HUDEP-2 (cell line): ENCODE results near the gene FMO1.
"Not testable (repeated sequence)": the region's sequence is repeated elsewhere in the genome, so short reads cannot be mapped to it uniquely, and the experiment has no call there.

Experiments
- DNase-seq, 76 experiments: peaks; one replicate each; lab custom pipeline; 2025; ENCODE audit not compliant: unreplicated experiment in 76 of 76; lab: John Stamatoyannopoulos, UW

FMO1 gene

DNA sequence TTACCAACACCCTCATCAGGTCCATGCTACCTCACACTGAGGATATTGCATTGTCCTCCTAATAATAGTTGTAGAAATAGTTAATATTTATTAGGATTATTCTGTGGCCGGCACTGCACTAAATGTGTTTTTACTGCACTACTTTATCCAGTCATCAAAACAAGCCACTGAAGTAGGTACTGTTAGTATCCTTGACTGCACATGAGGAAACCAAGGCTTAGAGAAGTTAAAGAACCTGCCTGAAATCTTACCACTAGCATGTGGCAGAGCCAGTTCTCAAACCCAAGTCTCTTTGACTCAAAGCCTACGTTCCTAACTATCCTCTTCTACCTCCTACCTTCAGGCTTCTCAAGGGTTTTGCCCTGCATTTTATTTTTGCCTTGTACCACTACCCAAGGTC, 30.9 kb downstream of the FMO1 start:
- no peak for DNase-seq

DNA sequence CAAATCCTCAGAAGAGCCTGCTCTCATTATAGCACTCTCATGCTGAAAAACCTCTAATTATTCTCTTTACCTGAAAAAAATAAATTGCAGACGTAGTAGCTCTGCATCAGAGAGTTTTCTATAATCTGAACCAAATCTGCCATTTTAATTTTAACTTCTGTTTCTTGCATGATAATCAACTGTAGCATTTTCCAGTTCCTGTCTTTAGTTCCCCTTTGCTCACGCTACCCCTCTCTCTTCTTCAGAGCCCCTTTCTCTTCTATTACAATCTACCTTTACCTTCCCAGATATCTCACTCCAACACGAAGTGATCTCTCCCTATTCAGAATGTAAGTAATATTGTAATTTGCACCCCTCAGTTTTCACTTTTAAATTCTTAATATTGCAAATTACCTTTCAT, 31.4 kb downstream of the FMO1 start:
- DNase-seq, result no peak

DNA sequence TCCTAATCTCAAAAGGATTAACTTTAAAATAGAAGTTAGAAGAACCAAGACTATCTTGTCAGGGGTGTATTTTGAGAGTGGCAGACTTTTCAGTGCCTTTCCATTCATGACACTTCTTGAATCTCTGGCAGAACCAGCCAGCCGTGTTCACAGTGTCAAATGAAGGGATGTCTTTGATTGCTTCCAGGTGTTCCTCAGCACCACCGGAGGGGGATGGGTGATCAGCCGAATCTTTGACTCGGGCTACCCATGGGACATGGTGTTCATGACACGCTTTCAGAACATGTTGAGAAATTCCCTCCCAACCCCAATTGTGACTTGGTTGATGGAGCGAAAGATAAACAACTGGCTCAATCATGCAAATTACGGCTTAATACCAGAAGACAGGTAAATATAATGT, 32.3 kb downstream of the FMO1 start:
- DNase-seq, result no peak

DNA sequence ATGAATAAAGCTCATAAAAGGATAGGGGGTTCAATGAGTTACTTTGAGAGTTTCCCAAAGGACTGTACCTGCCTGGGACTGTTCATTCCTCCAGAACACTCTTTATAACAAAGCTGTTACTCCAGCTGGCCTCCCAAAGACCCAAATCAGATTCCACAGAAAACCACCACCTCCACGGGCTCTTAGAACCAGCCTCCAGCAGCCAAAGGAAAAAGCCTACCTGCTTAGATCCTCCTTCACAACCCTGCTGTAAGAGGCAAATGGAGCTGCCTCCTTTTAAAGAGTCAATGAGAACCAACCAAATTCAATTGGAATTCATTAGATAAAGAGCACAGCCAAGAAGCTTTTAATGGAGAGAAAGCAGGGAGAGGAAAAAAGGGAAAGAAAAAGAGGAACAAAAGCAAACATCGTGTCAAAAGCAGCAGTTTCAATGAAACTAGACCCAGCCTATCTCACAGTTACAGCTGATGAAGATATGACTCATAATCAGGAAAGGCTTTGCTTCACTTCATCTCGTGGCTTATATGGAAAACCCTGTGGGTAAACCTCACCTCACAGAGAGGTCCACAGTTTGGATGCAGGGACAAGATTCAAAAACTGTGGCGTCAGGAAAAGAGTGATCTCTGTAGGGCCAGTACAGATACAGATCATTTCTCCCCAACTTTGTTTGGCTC, 37.9 kb downstream of the FMO1 start:
- no peak for DNase-seq

DNA sequence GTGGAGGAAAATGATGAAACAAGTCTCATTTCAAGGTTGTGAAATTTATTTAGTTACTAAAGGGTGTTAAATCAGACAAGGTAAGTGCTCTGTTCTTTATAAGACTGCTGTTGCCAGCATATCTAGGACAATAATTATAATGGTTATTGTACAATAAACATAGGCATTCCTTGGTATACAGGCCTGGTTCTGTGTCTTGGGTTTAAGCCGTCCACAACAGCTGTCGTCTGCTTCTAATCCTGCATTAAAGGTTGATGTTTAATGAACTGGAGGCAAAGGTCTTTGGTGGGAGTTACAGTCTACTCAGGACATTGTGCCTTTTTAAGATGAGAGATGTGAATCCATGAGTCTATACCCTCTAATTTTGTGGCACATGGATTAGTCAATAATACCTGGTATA, 42.3 kb downstream of the FMO1 start:
- DNase-seq, result no peak

DNA sequence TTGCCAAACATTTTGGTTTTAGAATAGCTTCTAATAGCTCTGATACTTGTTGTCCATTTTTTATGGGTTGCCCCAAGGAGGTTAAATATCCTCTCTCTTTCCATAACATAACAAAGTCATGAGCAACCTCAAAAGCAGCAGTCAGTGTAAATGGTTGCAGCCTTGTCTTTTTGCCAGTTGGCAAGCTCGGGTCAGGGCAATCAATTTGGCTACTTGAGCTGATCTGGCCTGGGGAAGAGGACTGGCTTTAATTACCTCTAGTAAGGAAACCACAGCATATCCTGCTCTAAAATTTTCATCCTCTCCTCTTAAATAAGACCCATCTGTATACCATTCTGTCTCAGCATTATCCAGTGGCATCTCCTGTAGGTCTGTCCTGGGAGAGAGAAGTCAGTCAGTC, 44.5 kb downstream of the FMO1 start:
- no peak for DNase-seq

DNA sequence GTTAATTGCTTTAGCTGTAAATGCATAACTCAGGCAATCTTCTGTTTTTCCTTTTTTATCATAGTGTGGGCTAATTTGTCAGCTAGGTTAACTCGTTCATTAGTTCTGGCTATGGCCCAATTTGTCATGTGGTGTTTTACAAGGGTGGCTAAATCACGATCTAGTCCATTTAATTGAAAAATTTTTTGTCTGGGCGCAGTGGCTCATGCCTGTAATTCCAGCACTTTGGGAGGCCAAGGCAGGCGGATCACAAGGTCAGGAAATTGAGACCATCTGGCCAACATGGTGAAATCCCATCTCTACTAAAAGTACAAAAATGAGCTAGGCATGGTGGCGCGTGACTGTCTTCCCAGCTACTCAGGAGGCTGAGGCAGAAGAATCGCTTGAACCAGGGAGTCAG, 47.1 kb downstream of the FMO1 start:
- DNase-seq, result not testable (repeated sequence)

DNA sequence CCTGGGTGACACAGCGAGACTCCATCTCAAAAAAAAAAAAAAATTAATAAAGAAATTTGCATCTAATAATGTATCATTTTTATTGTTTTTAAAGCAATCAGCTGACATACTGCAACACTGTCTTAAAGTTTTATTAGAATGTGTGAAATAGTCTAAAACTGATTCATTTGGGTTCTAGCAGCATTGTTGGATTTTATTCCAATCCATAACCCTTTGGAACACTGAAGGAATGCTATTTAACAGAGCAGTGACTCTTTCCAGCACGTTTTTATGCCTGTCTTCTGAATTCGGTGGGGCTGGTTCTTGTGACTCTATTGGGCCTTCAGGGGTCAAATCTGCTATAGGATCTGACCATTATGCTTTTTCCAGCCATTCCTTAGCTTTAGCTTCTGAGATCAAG, 47.5 kb downstream of the FMO1 start:
- DNase-seq, result no peak

DNA sequence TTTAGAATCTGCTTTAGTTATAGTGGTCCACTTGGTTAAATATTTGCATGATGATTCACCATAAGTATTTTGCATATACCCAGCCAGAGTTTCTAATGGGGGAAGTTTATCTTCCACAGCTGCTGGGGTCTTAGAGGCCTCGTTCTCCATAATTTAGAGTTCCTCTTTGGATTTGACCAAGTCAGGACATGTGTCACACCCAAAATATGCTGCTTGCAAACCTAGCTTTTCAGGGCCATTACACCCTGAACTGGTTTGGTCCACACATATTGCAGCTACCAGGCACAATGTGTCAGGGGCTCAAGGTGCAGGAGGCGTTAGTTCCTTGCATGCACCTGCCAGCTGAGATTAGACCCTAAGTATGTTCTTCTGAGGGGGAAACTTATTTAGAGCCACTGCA, 48.6 kb downstream of the FMO1 start:
- no peak for DNase-seq

DNA sequence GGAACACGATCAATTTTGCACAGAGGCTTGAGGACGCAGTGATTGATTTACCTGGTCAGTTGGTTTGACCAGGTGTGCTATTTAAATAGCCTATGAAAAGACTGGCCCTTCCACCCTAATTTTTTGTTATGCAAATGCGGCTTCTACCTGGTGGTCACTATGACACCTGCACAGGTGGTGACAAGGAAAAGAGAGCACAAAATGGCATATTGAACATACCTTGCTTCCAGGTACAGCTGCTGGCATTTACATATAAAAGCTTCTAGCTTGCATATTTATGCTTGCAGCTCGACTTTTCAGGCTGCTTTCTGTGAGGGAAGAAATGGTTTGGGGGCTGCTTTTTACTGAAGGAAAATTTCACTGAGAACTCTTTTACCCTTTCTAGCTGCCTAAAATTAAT, 50.4 kb downstream of the FMO1 start:
- DNase-seq, result no peak

DNA sequence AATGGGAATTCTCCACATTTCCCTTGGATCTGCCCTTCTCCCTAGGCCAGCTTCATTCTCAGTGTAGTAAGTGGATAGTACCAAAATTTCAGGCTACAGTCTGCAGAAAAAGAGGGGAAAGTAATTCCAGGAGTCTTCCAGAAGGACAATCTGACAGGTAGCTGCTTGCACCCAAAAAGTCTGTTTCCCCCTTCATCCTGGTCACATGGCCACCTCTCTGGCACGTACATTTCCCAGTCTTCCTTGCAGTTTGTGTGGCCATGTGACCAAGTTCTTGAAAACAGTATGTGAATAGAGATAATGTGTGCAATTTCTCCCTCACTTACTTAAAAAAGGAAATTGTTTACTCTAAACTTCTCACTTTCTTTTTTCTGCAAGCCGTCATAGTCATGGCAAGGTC, 51.0 kb downstream of the FMO1 start:
- no peak for DNase-seq

DNA sequence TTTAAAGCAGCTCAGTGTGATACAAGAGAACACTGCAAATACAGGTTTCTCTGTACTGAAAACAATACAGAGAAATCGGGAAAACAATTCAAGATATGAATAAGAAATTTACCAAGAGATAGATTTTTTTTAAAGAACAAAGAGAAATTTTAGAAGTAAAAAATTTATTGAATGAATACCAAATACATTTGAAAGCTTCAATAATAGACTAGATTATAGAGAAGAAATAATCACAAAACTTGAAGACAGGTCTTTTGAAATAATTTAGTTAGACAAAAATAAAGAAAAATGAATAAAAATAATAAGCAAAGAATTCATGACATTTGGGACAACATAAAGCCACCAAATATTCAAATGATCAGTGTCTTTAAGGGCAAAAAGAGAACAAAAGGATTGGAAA, 52.1 kb downstream of the FMO1 start:
- DNase-seq, result no peak

DNA sequence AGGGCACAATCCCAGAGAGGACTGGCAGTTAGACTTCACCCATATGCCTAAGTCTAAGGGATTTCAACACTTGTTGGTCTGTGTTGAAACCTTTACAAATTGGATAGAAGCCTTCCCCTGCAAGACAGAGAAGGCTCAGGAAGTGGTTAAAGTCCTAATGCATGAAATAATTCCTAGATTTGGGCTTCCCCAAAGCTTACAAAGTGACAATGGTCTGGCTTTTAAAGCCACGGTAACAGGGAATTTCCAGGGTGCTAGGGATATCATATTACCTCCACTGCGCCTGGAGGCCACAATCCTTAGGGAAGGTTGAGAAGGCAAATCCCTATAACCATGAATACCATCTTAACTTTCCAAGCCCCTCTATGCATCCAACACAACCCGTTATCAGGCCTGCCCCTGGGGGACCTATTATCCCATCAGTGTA, 62.4 kb downstream of the FMO1 start:
- DNase-seq, result no peak

DNA sequence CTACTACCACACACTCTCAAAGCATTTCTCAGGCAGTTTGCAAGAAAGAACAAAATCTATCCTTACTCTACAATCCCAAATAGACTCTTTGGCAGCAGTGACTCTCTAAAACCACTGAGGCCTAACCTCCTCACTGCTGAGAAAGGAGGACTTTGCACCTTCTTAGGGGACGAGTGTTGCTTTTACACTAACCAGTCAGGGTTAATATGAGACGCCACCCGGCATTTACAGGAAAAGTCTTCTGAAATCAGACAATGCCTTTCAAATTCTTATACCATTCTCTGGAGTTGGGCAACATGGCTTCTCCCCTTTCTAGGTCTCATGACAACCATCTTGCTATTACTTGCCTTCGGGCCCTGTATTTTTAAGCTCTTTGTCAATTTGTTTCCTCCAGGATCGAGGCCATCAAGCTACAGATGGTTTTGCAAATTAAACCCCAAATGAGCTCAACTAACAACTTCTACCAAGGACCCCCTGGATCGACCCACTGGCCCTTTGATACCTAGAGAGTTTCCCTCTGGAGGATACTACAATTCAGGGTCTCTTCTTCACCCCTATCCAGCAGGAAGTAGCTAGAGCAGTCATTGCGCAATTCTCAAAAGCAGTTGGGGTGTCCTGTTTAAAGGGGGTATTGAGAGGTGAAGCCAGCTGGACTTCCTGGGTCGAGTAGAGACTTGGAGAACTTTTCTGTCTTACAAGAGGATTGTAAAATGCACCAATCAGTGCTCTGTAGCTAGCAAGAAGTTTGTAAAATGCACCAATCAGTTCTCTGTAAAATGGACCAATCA, 63.7 kb downstream of the FMO1 start:
- no peak for DNase-seq

DNA sequence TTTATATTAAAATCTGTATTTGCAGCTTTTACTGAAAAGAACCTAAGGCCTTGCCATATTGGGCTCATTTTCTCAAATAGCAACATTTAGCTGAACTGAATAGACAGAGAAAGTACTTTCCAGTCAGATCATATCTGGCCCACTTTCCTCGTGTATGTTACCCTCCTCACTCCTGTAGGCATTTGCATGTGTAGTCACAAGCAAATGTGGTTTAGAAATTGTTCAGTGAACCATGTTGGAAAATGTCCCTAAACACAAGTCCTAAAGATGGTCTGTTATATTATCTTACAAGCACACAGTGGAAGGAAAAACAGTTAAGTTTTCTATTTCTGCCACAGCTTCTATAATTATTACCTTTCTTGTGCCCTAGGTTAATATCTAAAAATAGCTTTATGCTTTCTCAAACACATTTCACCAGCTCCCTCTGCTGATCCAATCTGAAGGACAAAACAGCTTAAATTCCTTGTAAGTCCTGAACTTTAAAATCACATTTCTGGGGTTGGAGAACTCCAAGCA, 65.1 kb downstream of the FMO1 start:
- peak in 1 of 76 experiments; percentile 11 for DNase-seq

DNA sequence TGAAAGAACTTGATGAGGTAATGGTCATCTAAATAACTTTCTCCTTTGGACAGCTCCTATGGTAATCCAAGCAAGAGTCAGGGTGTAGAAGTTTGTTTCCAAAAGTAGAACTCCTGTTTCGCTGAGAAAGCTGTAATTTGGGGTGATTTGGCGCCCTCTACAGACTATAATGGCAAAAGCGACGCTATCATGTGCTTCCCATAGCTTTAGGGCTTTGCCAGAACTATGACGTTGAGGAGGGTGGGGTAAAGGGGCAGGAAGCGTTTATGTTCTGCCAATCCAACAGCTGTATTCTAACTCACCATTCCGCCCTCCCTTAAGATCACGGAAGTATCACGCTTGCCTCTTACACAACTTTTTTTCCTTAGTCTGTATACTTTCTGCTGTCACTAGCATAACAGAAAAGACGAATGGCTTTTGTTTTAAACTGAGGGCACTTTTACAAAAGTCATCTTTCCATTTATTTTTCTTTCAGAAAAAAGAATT, 65.6 kb downstream of the FMO1 start, which contains the start of gene FMO4:
Gene FMO4 (plus strand): TSS at position 349 of the 486 bp plus-strand sequence. CDS start 5,643 bp downstream, outside the sequence.
- DNase-seq, result peak in 74 of 76 experiments; percentile 3 to 94 (median 84)

DNA sequence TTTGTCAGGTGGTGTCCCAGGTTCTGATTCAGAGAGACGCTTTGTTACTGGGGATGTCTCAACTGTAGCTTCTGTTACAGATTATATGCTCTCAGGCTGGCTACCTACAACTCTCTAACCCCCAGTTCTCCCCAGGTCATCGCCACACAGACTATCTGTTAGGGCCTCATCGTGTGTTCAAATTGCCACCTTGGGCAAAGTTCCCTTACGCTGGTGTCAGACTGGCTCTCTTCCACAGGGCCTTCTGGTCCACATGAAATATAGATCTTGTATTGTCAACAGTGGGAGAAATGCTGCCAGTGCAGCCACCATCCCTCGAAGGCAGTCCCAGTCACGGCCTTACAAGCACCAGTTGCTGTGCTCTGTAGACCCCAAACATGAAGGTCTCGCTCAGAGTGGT, 81.0 kb downstream of the FMO1 start:
- DNase-seq, result no peak

DNA sequence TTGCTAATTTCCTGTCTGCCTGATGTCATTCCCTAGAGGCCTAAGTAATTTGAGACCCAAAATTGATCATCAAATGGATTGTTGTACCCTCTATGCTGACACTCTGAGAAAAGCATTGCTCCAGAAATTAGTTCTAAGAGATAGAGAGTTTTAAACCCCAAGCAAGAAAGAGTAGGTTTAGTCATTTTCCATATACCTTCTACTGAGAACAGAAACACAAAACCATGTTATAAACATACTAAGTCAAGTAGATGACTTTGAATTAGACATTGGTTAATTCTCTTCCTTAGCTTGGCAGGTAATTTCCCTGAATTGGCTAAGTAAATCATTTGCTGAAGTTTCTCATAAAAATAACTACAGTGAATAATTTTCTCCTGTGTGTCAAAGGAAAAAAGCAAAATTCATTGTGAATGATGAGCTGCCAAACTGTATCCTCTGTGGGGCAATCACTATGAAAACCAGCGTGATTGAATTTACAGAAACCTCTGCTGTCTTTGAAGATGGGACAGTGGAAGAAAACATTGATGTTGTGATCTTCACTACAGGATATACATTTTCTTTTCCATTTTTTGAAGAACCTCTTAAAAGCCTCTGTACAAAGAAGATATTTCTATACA, 85.8 kb downstream of the FMO1 start:
- DNase-seq, result no peak
